SK-N-SH (cell line): ENCODE data around the gene NBPF4. TPM values are rescaled to one million over a fixed set of nuclear protein-coding genes. Genes with fewer than 3 reads are reported as not detected.

Experiments used
- CTCF ChIA-PET: fragments of 300-600, 350-600 bp; formaldehyde crosslinking; extraction: SDS; loops from one replicate; lab custom pipeline; 2021; lab: Yijun Ruan, JAX
- POLR2A ChIA-PET: fragments of 350-600 bp; sonication (Branson Sonifier 250); formaldehyde crosslinking; extraction: SDS; loops from one replicate; lab custom pipeline; 2020; ENCODE audit warnings: antibody characterized with exemption, inconsistent platforms; lab: Yijun Ruan, JAX
- DNase-seq: peaks from one replicate; pipeline ENCODE4 v3.0.0; 2012
- H2AFZ ChIP-seq: fragments of 200-600 bp; sonication (generic); 2 replicates; pipeline ENCODE4 v1.8.1; 2016; ENCODE audit warnings: antibody characterized with exemption, mild to moderate bottlenecking, low read depth
- H3F3A ChIP-seq: fragments of 200-600 bp; sonication (generic); replicated peaks from 2 replicates; pipeline ENCODE3; 2016; ENCODE audit warnings: antibody characterized with exemption, mild to moderate bottlenecking; ENCODE audit not compliant: insufficient read depth
- H3K27ac ChIP-seq, 2 experiments: fragments of 200-500 bp in 1 of 2; fragments of 200-600 bp in 1 of 2; sonication (Bioruptor generic) in 1 of 2; sonication (generic), shearing (Covaris generic) in 1 of 2; 2 replicates each; pipeline versions ENCODE4 v1.5.1 to v1.6.1; 2014 to 2016; ENCODE audit warnings: low read depth in 2 of 2, inconsistent platforms in 1 of 2, low read length in 1 of 2, mild to moderate bottlenecking in 1 of 2, mixed read lengths in 1 of 2
- H3K27me3 ChIP-seq: fragments of 200-600 bp; sonication (generic), shearing (Covaris generic); 2 replicates; pipeline ENCODE4 v1.6.1; 2016; ENCODE audit warnings: mixed run types; ENCODE audit not compliant: insufficient read depth
- H3K36me3 ChIP-seq, 2 experiments: fragments of 200-500 bp in 1 of 2; fragments of 200-600 bp in 1 of 2; sonication (Bioruptor generic) in 1 of 2; sonication (generic) in 1 of 2; replicated peaks in 1 of 2; 2 replicates each; pipeline versions ENCODE3 to v1.5.1; 2014 to 2016; ENCODE audit warnings: low read length in 1 of 2, mild to moderate bottlenecking in 1 of 2; ENCODE audit not compliant: insufficient read depth in 2 of 2, control insufficient read depth in 1 of 2
- H3K4me1 ChIP-seq, 2 experiments: fragments of 200-500 bp in 1 of 2; fragments of 200-600 bp in 1 of 2; sonication (Bioruptor generic) in 1 of 2; sonication (generic), shearing (Covaris generic) in 1 of 2; 2 replicates each; pipeline versions ENCODE4 v1.5.1 to v1.6.1; 2014 to 2016; ENCODE audit warnings: low read depth in 1 of 2, low read length in 1 of 2, mixed run types in 1 of 2; ENCODE audit not compliant: insufficient read depth in 2 of 2, control insufficient read depth in 1 of 2
- H3K4me2 ChIP-seq: fragments of 200-600 bp; sonication (generic), shearing (Covaris generic); 2 replicates; pipeline ENCODE4 v1.6.1; 2017; ENCODE audit warnings: mixed run types
- H3K4me3 ChIP-seq, 2 experiments: fragments of 200-500 bp in 1 of 2; fragments of 200-600 bp in 1 of 2; sonication (Bioruptor generic) in 1 of 2; sonication (generic), shearing (Covaris generic) in 1 of 2; 2 replicates each; pipeline versions ENCODE4 v1.5.1 to v1.8.1; 2014 to 2016; ENCODE audit warnings: low read depth in 2 of 2, inconsistent platforms in 1 of 2, low read length in 1 of 2, mild to moderate bottlenecking in 1 of 2, mixed read lengths in 1 of 2, moderate library complexity in 1 of 2
- H3K79me2 ChIP-seq: fragments of 200-600 bp; sonication (generic); 2 replicates; pipeline ENCODE4 v1.8.1; 2017; ENCODE audit warnings: mild to moderate bottlenecking; ENCODE audit not compliant: insufficient read depth
- H3K9ac ChIP-seq: fragments of 200-600 bp; sonication (generic); 2 replicates; pipeline ENCODE4 v1.6.1; 2017; ENCODE audit warnings: mixed run types
- H3K9me2 ChIP-seq: fragments of 200-600 bp; sonication (generic); 2 replicates; pipeline ENCODE4 v1.6.1; 2017; ENCODE audit warnings: mixed run types
- H3K9me3 ChIP-seq: fragments of 200-600 bp; sonication (generic); 2 replicates; pipeline ENCODE4 v1.6.1; 2017; ENCODE audit warnings: mixed run types, mild to moderate bottlenecking, moderate library complexity
- H4K20me1 ChIP-seq: fragments of 200-600 bp; sonication (generic); 2 replicates; pipeline ENCODE4 v1.6.1; 2017; ENCODE audit warnings: mild to moderate bottlenecking, mixed run types; ENCODE audit not compliant: insufficient read depth
- CTCF ChIP-seq: fragments of 200-600 bp; sonication (generic); IDR thresholded peaks from 2 replicates; pipeline ENCODE4 v1.6.1; 2017; ENCODE audit warnings: antibody characterized with exemption, mild to moderate bottlenecking, moderate library complexity
- ELF1 ChIP-seq: IDR thresholded peaks from 2 replicates; pipeline ENCODE4 v1.4.0; 2012
- EZH2phosphoT487 ChIP-seq: fragments of 200-600 bp; sonication (generic); IDR thresholded peaks from 2 replicates; pipeline ENCODE4 v1.6.1; 2017; ENCODE audit warnings: low read depth, mixed run types, mild to moderate bottlenecking, antibody characterized with exemption, moderate library complexity, borderline replicate concordance
- GABPA ChIP-seq: IDR thresholded peaks from 2 replicates; pipeline ENCODE4 v1.4.0; 2012; ENCODE audit warnings: low read depth, mild to moderate bottlenecking
- GATA2 ChIP-seq: sonication (generic); formaldehyde crosslinking; IDR thresholded peaks from 2 replicates; pipeline ENCODE4 v1.5.0; 2020; ENCODE audit warnings: mild to moderate bottlenecking, missing genetic modification reagents
- MEF2A ChIP-seq: IDR thresholded peaks from 2 replicates; pipeline ENCODE4 v1.4.0; 2012; ENCODE audit warnings: low read depth, borderline replicate concordance
- MXI1 ChIP-seq: IDR thresholded peaks from 2 replicates; pipeline ENCODE4 v1.6.1; 2012; ENCODE audit warnings: mild to moderate bottlenecking, low read depth, low read length, improper control_type of control experiment
- NRF1 ChIP-seq: IDR thresholded peaks from 2 replicates; pipeline ENCODE4 v1.6.1; 2012; ENCODE audit warnings: low read depth, mild to moderate bottlenecking, low read length
- POLR2AphosphoS5 ChIP-seq: IDR thresholded peaks from 2 replicates; pipeline ENCODE4 v1.6.1; 2012; ENCODE audit warnings: low read depth, low read length
- REST ChIP-seq: IDR thresholded peaks from 2 replicates; pipeline ENCODE4 v1.6.1; 2012; ENCODE audit warnings: mild to moderate bottlenecking, low read depth, low read length, moderate library complexity
- RFX5 ChIP-seq: IDR thresholded peaks from 2 replicates; pipeline ENCODE4 v1.6.1; 2012; ENCODE audit warnings: mild to moderate bottlenecking, improper control_type of control experiment, low read length
- RXRA ChIP-seq: IDR thresholded peaks from 2 replicates; pipeline ENCODE4 v1.4.0; 2012; ENCODE audit warnings: low read depth, mild to moderate bottlenecking, borderline replicate concordance
- SMC3 ChIP-seq: IDR thresholded peaks from 2 replicates; pipeline ENCODE4 v1.6.1; 2012; ENCODE audit warnings: low read depth, low read length, improper control_type of control experiment
- TCF12 ChIP-seq: IDR thresholded peaks from 2 replicates; pipeline ENCODE4 v1.4.0; 2012
- ZBTB33 ChIP-seq: IDR thresholded peaks from 2 replicates; pipeline ENCODE4 v1.4.0; 2012; ENCODE audit warnings: low read depth, borderline replicate concordance
- WGBS: methylation state at CpG from one replicate; pipeline ENCODE4 v1.1.6; 2017; ENCODE audit warnings: low lambda C conversion rate; 5-methylcytosine and 5-hydroxymethylcytosine counted together
- polyA plus RNA-seq, 3 experiments: library from polyadenylated mRNA; depleted of rRNA; stranded (reverse); fragments of >200 nt; gene quantifications; 2 replicates each; pipeline ENCODE4 v1.2.3, GENCODE V29; 2012

Gene NBPF4
- polyA plus RNA-seq, 1 of the 3 experiments (the other 2 are of a cell fraction), result not detected

DNA sequence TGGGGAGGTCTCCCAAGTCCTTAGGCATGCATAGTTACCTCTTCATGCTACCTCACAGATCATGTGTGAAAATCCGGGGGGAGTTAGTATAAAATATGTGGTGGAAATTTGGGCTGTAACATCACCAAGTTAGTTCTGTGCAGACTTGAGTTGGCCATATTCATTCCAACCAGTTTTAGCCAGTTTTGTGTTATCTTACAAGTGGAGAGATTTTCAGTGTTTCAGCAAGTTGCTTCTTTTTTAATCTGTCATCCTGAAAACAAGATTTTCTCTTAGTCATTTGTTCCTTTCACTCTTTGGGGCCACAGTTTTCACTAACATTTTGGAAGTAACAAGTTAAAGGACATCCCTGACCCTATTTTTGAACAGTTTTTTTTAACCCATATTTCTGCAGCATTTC is 55.1 kb downstream of the NBPF4 start:
- ChIA-PET POLR2A (no interaction called here), CTCF (no interaction called here)
- DNase-seq, result no peak
- 82% methylated on average over 1 of the region's 1 CpG for WGBS
- Histone ChIP-seq H3K9me3 (no peaks in the 10 kb centered on the region; the same call in 1 of the 2 replicates), H3K4me3 (no peak overlapping the region), H4K20me1 (peaks cover 24% of the 10 kb centered on the region; the same call in 1 of the 2 replicates), H3K4me2 (no peak overlapping the region), H3K79me2 (peaks cover 98% of the 10 kb centered on the region), H3F3A (no peaks in the 10 kb centered on the region), H3K36me3 (peaks cover 37 to 58% of the 10 kb centered on the region in 2 experiments), H3K9me2 (no peaks in the 10 kb centered on the region), H3K27ac (no peak overlapping the region), H3K9ac (no peak overlapping the region), H2AFZ (no peak overlapping the region), H3K4me1 (no peaks in the 10 kb centered on the region), H3K27me3 (no peaks in the 10 kb centered on the region)
- TF ChIP-seq POLR2AphosphoS5, result no peak
- no peak for TF ChIP-seq CTCF
- TF ChIP-seq NRF1, result no peak
- no peak for TF ChIP-seq RXRA
- no peak for TF ChIP-seq ZBTB33
- no peak for TF ChIP-seq TCF12
- no peak for TF ChIP-seq EZH2phosphoT487
- TF ChIP-seq ELF1, result no peak
- TF ChIP-seq MEF2A, result no peak
- TF ChIP-seq REST, result no peak
- no peak for TF ChIP-seq MXI1
- no peak for TF ChIP-seq RFX5
- TF ChIP-seq GABPA, result no peak
- TF ChIP-seq GATA2 (CRISPR knock-in tag), result no peak
- no peak for TF ChIP-seq SMC3
